Gastrocnemius medialis (tissue), 4 donors: ENCODE measurements around the gene AVPR1A. TPM values are rescaled to one million over a fixed set of nuclear protein-coding genes. Genes with fewer than 3 reads are reported as not detected.

Experiments used
- ATAC-seq, 2 donors: fragments of 150-250 bp; one replicate each; pipeline ENCODE4 v1.9.1; 2016
- DNase-seq, 2 donors: peaks; one replicate each; pipeline ENCODE4 v3.0.0-alpha.2; 2019
- H3K27ac ChIP-seq, 4 donors: fragments of 200-600 bp; sonication (generic); 1 replicate in 1 of 4; 2 replicates in 3 of 4; pipeline ENCODE4 v1.5.1; 2016 to 2018; ENCODE audit warnings: mild to moderate bottlenecking in 2 of 4, moderate library complexity in 1 of 4
- H3K27me3 ChIP-seq, 3 donors: fragments of 200-600 bp; sonication (generic) in 2 of 3; 1 replicate in 1 of 3; 2 replicates in 2 of 3; pipeline versions ENCODE4 v1.5.1 to v1.6.0; 2016 to 2019; ENCODE audit warnings: mild to moderate bottlenecking in 1 of 3, moderate library complexity in 1 of 3
- H3K36me3 ChIP-seq, 2 donors: fragments of 200-600 bp; sonication (generic) in 1 of 2; one replicate each; pipeline ENCODE4 v1.5.1; 2017 to 2018
- H3K4me1 ChIP-seq, 2 donors: fragments of 200-600 bp; sonication (generic) in 1 of 2; one replicate each; pipeline ENCODE4 v1.5.1; 2016 to 2017; ENCODE audit warnings: mild to moderate bottlenecking in 2 of 2
- H3K4me3 ChIP-seq, 4 donors: fragments of 200-600 bp; sonication (generic) in 3 of 4; 1 replicate in 1 of 4; 2 replicates in 3 of 4; pipeline ENCODE4 v1.5.1; 2016 to 2019; ENCODE audit warnings: mild to moderate bottlenecking in 2 of 4
- H3K9me3 ChIP-seq, 3 donors: fragments of 200-600 bp; sonication (generic) in 2 of 3; 1 replicate in 1 of 3; 2 replicates in 2 of 3; pipeline ENCODE4 v1.5.1; 2016 to 2019
- CTCF ChIP-seq, 5 experiments: fragments of 450-650 bp in 3 of 5; fragments of 200-600 bp in 2 of 5; sonication (generic) in 2 of 5; IDR thresholded peaks in 4 of 5; conservative IDR thresholded peaks in 1 of 5; 1 replicate in 4 of 5; 2 replicates in 1 of 5; pipeline ENCODE4 v1.5.1; 2016 to 2019; ENCODE audit warnings: antibody characterized with exemption in 5 of 5, mild to moderate bottlenecking in 3 of 5, moderate library complexity in 3 of 5
- POLR2A ChIP-seq, 2 donors: fragments of 450-650 bp; IDR thresholded peaks; one replicate each; pipeline ENCODE4 v1.6.1; 2017; ENCODE audit warnings: antibody characterized with exemption in 2 of 2, mild to moderate bottlenecking in 2 of 2, moderate library complexity in 2 of 2
- in situ Hi-C, 4 donors: fragments of 200-750 bp; cut with MboI; loops; one replicate each; pipeline versions ENCODE4 v1.15.0 to v1.8.0; 2017; ENCODE audit warnings: low sequenced_read_pairs in 4 of 4
- intact Hi-C: fragments of 100-400 bp; cut with DNase I; formaldehyde crosslinking; loops from one replicate; pipeline ENCODE4 v1.15.1; 2023; ENCODE audit warnings: low total_unique reads
- total RNA-seq, 4 donors: library from RNA; depleted of rRNA; stranded (reverse); fragments of >200 nt; gene quantifications; one replicate each; pipeline versions ENCODE4 v1.1.0 to v1.2.3, GENCODE V29; 2016

AVPR1A gene
- total RNA-seq, 4 donors from 2014 or later = 1.8 to 2.4 (median 2.0) TPM

- Histone ChIP-seq H3K4me1 (no peaks in the 10 kb centered on the region), H3K27ac (no peak overlapping the region), H3K36me3 (no peaks in the 10 kb centered on the region), H3K9me3 (no peaks in the 10 kb centered on the region), H3K27me3 (no peaks in the 10 kb centered on the region), H3K4me3 (no peak overlapping the region)
- in situ Hi-C loops = no loop called here
- TF ChIP-seq POLR2A (IDR thresholded peaks at IDR 0.05) = no peak
- TF ChIP-seq CTCF (IDR thresholded peaks at IDR 0.05 in 4 of 5, conservative IDR thresholded peaks at IDR 0.05 in 1 of 5) = no peak
- DNase-seq (no peak), ATAC-seq (no peak)
- intact Hi-C loops = no loop called here
Measured at GRCh38 chr12:63138488-63138887, 12.5 kb downstream of the AVPR1A start.

GRCh38 chr12:63133981-63134380 is 17.0 kb downstream of the AVPR1A start:
- Histone ChIP-seq H3K9me3 (no peaks in the 10 kb centered on the region), H3K4me1 (no peaks in the 10 kb centered on the region), H3K27me3 (no peaks in the 10 kb centered on the region), H3K27ac (no peak overlapping the region), H3K36me3 (no peaks in the 10 kb centered on the region), H3K4me3 (no peak overlapping the region)
- DNase-seq = no peak
- in situ Hi-C loops = no loop called here
- intact Hi-C loops = no loop called here
- TF ChIP-seq POLR2A (IDR thresholded peaks at IDR 0.05) (no peak), CTCF (IDR thresholded peaks at IDR 0.05 in 4 of 5, conservative IDR thresholded peaks at IDR 0.05 in 1 of 5) (no peak)
- ATAC-seq = no peak

GRCh38 chr12:63132201-63132600 is 18.8 kb downstream of the AVPR1A start:
- DNase-seq = no peak
- ATAC-seq = no peak

DNA sequence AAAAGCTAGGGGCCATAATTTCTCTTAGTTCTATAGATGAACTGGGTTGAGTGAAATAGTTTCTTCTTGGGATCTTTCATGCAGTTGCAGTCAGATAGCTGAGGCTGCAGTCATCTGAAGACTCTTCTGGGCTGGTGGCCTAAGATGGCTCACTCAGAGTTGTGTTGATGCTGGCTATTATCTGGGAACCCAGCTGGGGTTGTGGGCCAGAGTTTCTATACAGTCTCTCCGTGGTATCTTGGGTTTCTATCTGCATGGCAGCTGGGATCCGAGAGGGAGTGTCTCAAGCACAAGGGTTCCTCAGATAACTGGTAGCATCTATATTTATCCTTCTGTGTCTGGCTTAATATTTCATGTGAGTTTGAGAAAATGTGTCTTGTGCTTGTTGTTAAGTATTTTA is 21.1 kb downstream of the AVPR1A start:
- intact Hi-C loops = no loop called here
- in situ Hi-C loops = no loop called here
- no peaks in the 10 kb centered on the region for H3K27me3 ChIP-seq
- H3K4me3 ChIP-seq = no peak overlapping the region
- TF ChIP-seq CTCF (IDR thresholded peaks at IDR 0.05 in 4 of 5, conservative IDR thresholded peaks at IDR 0.05 in 1 of 5) = no peak
- no peak for TF ChIP-seq POLR2A (IDR thresholded peaks at IDR 0.05)
- no peak overlapping the region for H3K27ac ChIP-seq
- no peak for DNase-seq
- ATAC-seq = no peak
- no peaks in the 10 kb centered on the region for H3K4me1 ChIP-seq
- no peaks in the 10 kb centered on the region for H3K9me3 ChIP-seq
- H3K36me3 ChIP-seq = no peaks in the 10 kb centered on the region

More at GRCh38 chr12:63132201-63132600, 18.8 kb downstream of the AVPR1A start:
- in situ Hi-C loops = no loop called here
- intact Hi-C loops = no loop called here
- no peak for TF ChIP-seq CTCF (IDR thresholded peaks at IDR 0.05 in 4 of 5, conservative IDR thresholded peaks at IDR 0.05 in 1 of 5)
- no peak for TF ChIP-seq POLR2A (IDR thresholded peaks at IDR 0.05)
- H3K4me1 ChIP-seq = no peaks in the 10 kb centered on the region
- no peak overlapping the region for H3K27ac ChIP-seq
- H3K27me3 ChIP-seq = no peaks in the 10 kb centered on the region
- H3K36me3 ChIP-seq = no peaks in the 10 kb centered on the region
- H3K9me3 ChIP-seq = no peaks in the 10 kb centered on the region
- no peak overlapping the region for H3K4me3 ChIP-seq

GRCh38 chr12:63124778-63125177 is 26.2 kb downstream of the AVPR1A start:
- no peak overlapping the region for H3K4me3 ChIP-seq
- ATAC-seq (no peak), DNase-seq (no peak)
- H3K9me3 ChIP-seq = no peaks in the 10 kb centered on the region
- no peak for TF ChIP-seq POLR2A (IDR thresholded peaks at IDR 0.05)
- no peak for TF ChIP-seq CTCF (IDR thresholded peaks at IDR 0.05 in 4 of 5, conservative IDR thresholded peaks at IDR 0.05 in 1 of 5)
- in situ Hi-C loops (loop anchor here in 1 of 4 donors (25.0 kb wide), 1 partner anchor 688 kb away; no protein-coding TSS in a partner anchor), intact Hi-C loops (no loop called here)
- H3K4me1 ChIP-seq = no peaks in the 10 kb centered on the region
- no peak overlapping the region for H3K27ac ChIP-seq
- no peaks in the 10 kb centered on the region for H3K27me3 ChIP-seq
- no peaks in the 10 kb centered on the region for H3K36me3 ChIP-seq
